ENCODE data around the gene ARF3.

The ARF3 gene

DNA sequence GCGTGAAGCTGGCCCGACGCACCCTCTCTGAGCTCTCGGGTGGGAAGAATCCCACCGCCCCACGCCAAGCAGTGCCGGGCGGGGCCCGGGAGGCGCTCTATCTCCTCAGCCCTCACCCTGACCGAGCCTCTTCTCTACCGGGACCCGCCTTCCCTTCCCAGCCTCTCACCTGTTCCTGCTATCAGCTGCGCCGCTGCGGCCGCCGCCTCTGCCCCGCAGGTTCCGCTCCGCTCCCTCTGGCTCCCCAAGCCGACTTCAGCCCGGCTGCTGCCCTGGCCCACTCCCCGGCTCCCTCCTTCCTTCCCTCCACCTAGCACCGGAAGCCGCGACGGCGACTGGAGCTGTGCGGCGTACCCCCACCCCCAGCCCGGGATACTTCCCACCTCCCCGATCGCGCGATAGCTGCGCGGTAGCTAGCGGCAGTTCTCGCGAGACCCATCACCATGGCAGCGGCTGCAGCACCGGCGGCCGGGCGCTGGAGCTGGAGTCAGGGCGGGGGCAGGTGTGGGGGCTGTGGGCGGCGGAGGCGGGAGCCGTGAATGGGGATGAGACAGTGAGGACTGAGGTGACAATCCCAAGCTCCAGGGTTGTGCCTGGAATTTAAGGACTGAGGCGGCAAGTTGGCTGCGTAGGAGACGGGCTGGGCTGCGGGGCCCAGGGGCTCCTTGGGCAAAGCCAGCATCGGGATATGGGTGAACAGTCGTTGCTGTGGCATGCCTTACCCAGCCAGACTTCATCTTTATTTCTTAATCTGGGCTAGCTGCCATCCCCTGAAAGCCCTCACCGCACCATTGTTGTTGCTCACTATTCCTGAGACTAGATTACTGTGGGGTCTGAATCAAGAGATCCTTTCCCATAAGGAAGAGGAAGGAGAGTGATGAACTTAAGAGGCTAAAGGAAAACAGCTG, at the start of gene ARF3:
Gene ARF3, minus strand, starts transcription at position 347 of the 908 bp plus-strand sequence. CDS start 16,392 bp downstream, outside the sequence.
- DNase-seq = peak; percentile 93 to 97 (median 97)

DNA sequence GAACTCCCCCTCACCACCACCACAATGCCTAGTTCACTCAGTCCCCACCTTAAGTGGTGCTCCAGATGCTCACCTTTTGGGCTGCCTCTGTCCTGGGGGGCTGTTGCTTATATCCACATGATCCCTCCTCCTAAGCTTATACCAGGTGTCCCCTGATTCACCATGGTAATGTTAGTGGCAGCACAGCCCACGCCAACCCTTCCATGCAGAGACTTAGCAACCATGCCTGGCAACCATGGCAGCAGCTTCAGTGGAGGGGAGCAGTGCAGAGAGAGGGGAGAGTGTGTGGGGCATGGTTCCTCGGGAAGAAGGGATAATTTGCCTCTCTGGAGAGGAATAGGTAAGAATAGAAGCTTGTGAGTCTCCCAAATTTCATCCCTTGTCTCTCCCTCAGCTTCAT, 43.1 kb upstream of the ARF3 start:
- DNase-seq = no peak

DNA sequence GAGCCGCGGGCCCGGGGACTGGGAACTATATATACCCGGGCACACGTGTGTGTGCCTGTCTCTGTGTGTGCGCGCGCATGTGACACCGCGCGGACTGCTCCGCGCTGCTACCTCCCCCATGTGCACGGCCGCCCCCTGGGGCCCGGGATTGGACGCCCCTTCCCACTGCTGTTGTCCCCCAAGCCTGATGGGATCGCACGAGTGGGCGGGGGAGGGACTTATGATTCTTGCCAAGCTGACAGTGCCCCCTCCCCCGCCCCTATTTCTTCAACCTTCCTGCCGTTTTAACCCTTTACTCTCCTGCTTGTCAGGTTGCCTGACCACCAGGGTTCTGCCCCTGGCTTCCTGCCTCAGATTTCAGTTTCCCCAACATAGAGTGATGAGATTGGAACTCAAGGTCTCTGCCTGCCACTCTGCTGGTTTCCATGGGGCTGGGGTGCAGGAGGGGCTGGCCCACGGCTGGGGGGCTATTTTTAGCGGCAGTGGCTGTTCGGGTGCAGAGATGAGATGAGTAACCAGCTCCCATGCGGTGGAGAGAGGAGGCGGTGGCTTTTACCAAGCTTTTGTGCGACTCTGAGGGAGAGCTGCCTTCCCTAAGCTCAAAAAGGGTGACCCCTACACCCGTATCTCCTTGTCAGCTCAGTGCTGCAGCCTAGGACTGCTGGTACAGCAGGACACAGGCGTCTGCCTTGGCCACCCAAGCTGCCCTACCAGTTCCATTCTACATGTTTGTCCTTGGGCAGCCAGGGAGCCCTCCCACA, 42.3 kb upstream of the ARF3 start, which contains the start of gene DDN:
Gene DDN, minus strand, starts transcription at position 5 of the 761 bp plus-strand sequence. CDS start 88 bp downstream, outside the sequence.
- DNase-seq = peak; percentile 46 to 55 (median 55)

DNA sequence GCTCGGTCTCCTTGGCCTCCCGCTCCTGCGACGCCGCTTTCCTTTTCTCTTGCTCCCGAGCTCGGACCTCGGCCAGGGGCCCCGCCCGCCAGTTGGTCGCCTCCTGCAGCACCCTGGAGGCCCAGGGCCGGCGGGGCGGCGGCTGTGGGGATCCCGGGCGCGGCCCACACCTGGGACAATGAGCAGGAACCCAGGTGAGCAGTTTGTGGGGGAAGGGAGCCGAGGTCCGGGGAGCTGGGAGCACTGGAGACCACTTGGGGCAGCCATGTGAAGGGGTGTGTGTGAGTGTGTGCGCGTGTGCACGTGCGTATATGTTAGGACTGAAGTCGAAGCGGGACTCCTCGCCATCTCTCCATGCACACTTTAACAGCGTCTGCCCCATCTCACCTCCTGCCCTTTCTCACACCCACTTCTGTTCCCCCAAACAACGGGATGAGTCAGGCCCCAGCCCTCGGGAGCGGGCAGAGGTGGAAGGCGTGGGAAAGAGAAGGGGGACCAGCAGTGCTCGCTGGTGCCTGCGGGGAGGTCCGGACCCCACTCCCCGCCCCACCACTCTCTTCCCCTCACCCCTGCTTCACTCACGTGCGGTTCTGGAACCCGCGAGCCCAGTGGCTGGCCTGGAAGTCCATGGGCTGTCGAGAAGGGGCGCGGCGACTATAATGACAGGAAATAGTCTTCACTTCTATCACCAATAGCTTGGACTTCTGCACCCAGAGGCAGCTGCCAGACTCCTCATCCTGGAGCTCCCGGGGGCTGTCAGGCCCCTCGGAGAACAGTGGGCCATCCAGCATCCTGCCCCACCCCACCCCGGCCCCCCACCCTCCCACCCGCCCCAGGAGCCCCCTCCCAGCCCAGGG, 41.4 kb upstream of the ARF3 start:
- peak; percentile 41 to 48 (median 44) for DNase-seq

DNA sequence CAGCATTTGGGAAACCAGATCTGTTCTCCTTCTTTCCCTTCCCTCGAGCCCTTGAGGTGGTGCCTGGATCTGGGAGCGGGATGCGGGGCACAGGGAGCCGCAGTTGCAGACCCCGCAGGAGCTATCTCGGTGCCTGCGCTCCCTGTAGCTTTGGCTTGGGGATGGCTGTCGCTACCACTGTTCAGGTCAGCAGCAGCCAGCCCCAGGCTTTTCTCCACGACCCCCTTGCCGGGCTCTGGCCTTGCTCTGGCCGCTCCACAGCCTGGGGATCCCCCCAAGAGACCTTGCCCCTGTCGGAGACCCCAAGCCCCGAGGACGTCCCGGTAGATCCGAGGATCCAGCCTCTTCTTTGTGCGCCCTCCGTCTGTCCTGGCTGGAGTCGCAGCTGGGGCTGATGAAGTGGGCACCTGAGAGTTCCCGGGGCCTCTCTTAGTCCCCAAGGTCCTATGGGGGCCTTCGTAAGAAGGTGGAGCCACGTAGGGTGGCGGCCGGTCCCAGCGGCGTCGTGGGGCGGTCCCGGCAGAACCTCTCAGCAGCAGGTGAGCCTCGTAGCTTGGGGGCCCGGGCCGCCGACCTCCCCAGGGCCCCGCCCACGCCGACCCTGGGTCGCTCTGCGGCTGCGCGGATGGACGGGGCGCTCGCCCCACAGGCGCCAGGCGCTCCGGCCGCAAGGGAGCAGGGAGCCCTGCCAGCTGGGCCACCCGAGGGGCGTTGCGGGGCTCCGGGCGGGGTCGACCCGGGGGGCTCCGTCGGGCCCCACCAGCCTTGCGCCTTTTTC, 40.6 kb upstream of the ARF3 start:
- peak in 1 of 3 donors; percentile 62 for DNase-seq

DNA sequence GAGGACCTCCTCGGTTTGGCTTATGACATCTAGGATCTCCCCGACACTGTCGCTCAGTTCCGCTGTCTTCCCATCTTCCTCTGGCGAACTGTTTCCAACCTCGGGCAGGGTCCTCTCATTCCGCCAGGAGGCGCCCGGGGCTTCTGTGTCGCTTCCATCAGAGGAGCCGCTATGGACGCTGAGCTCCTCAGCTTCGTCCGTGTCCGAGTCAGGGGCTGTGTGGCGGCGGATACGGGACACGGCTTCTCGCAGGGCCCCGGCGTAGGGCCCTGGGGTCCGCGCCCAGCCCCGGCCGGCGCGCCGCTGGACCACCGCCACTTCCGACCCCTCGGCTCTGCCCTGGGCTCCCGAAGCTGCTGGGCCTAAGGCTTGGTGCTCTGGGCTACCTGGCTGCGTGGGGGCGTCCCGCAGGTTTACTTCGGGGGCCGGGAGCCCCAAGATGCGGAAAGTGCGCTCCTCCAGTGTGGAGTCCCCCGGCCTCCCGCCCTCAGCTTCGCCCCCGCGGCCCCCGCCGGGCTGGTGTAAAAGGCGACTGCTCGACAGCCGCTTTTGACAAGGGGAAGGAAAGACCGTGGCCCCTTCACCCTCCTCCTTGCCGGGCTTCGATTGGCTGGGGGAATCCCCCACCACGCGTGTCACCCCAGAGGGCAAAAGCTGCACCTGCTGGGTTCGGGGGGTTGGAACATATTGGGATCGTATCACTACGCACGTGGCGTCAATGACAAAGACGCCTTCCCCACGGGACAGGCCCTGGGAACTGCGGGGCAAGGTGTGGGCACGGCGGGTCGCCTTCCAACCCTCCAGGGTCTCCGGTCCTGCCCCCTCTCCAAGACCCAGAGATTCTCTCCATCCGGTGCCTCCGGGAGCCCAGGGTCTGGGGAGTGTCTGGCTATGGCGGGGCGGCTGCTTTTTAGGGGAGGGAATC, 39.8 kb upstream of the ARF3 start:
- DNase-seq = peak; percentile 89 to 95 (median 93)

DNA sequence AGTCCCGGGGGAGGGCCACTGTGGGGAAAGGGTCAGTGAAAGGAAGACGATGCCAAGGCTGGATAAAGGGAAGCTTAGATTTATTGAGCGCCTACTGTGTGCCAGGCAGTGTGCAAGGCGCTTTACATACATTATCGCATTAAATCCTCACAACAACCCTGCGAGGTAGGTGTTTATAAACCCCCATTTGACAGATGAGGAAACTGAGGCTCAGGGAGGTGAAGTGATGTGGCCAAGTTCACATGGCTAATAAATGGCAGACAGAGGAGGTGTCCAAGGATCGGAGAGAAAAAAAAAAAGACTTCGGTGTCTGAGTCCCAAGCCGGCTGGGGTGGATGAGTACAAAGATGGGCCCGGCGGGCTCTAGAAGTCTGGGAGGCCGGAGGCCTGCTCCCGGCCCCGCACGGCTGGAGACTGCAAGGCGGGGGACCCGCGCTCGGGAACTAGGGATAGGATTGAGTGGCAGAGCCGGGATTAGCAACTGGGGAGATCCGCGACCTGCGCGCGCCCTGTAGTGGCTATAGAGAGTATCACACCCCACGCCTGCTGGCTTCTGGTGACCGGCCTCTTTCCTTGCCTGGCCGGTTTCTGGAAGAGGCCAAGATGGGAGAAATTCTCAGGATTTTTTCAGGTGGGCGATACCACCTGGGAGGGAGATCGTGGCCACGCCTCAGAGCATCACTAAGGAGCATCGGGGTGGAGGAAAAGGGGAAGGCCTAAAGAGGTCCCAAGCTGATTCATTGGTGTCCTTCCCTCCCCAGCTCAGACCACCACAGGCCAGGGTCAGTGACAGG, 38.0 kb upstream of the ARF3 start:
- peak; percentile 80 to 88 (median 80) for DNase-seq

DNA sequence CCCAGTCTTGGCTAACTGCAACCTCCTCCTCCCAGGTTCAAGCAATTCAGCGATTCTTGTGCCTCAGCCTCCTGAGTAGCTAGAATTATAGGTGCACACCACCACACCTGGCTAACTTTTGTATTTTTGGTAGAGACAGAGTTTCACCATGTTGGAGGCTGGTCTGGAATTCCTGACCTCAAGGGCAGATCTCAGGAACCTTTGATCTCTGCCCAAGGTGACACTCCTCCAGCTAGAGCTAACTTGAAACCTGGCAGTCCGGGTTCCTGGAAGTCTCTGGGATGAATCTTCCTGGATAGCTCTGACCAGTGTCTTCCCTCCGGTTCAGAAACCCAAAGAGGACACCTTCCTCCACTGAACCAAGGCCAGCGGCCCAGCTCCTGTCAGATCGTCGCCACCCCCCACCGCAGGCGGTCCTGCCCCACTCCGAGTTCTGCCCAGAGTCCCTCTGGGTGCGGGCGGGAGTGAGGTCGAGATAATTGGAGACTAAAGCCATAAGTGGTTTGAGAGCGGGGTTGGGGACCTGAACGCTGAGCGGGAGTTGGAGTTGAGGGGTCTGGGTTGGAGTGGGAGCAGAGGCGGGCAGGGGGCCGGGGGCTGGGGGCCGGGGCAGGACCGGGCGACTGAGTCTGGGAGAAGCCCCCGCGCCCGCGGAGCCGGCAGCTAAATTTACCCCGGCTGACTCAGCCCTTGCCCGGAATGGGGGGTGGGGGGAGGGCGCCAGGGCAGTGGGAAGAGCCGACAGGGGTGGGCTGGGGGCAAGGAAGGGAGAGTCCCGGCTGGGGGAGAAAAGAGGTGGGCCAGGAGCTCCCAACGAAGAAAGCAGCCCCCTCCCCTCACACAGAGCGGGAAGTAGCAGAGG, 37.2 kb upstream of the ARF3 start:
- no peak for DNase-seq

DNA sequence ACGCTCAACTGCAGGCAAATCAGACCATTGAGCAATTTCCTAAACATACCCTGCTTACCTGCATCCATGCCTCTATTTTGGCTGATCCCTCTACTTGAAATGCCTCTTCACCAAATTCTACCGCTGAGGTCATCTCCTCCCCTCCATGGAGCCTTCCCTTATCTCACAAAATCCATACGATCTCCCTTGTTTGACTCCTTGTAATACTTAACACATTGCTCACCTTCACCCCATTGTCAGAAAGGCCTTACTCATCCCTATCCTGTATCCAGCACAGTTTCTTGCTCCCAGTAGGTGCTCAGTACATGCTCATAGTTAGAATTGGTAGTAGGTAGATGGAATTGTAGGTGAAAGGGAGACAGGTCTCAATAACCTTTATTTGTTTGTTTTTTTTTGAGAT, 36.5 kb upstream of the ARF3 start:
- DNase-seq = no peak

DNA sequence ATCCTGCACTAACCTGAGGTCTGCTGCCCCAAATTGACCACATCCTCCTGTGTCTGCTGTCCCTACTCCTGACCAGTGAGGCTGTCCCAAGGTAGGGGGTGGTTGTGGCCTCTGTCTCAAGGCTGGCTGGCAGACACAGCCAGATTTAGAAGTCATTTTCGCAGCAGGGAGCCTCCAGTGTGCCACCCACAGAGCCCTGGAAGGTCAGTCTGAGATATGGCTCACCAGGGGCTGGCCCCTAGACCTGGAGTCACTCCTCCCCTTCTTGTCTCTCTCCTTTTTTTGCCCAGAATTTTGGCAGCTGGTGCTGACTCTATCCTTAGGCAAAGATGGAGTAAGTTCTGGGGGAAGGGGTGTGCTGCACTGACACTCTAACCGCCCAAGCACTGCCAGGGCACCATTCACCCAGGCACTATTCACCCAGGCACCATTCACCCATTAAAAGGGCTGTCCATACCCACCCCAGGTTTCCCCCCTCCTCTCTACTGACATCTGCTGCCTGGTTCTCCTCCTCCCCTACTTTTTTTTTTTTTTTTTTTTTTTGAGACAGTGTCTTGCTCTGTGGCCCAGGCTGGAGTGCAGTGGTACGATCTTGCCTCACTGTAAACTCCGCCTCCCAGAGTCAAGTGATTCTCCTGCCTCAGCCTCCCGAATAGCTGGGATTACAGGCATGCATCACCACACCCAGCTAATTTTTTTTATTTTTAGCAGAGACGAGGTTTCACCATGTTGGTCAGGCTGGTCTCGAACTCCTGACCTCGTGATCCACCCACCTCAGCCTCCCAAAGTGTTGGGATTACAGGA, 34.2 kb upstream of the ARF3 start:
- no peak for DNase-seq

DNA sequence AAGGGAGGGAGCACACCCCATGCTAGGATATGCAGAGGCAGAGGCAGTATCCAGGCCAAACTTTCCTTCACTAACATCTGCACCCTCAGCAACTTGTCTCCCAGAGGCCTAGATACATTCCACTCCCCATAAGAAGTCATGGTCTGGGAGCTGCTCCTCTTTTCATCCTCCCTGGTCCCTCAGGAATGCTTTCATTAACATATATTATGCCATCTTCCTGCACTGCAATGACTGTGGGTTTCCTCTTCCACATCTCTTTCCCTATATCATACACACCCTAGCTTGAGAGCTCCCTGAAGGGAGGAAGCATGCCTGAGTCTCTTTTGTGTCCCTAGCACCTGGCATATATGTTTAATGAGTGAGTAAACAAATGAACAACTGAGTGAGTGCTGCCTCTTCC, 33.3 kb upstream of the ARF3 start:
- no peak for DNase-seq

DNA sequence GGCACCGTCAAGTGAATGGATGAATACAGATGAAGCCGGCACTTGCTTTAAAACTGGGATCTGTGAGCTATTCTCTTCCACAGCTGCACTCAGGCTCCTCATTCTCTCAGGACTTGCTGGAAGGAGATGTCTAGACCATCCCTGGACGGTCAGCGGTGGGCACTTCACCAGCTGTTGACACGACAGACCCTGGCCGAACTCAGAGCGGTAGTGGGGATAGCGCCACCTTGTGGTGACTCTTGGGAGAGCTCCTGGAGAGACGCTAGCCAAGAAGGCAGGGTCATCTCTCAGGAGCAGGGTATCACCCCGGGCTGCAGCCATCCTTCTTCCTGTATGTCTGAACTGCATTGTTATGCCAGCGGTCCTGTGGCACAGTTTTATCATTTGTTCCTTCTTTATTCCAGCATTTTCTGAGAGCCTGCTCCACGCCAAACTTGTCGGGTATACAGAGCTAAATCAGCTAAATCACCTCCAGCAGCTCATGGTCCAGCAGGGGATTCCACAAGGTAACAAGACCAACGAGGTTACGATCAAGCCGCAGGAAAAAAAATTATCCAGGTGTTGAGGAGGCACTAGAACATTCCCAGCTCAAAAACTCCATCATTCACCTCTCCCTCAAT, 30.9 kb upstream of the ARF3 start:
- DNase-seq = peak; percentile 78 to 88 (median 83)

DNA sequence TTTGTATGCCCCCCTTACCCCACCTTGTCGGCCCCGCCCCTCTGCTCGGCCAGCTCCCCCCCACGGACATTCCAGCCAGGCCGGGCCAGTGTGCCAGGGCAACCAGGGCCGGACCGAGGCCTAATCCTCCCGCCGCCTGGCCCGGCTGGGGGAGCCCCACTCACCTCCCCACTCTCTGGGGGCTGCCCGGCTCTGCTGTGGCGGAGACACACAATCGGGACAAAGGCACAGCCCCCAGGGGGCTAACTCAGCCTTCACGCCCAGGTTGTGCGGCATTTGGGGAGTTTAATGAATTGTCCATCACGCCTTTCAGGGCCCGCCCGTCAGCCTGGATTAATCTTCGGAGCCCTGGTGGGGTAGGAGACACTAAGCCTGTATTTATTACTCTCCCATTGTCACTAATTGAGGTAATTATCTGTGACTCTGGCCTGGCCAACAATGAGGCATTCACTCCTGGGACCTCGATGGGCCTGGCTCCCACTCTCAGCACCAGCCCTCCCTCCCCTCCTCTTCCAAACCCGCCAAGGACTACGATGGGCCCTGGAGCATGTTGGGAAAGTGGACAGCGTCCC, 29.5 kb upstream of the ARF3 start:
- DNase-seq = no peak

DNA sequence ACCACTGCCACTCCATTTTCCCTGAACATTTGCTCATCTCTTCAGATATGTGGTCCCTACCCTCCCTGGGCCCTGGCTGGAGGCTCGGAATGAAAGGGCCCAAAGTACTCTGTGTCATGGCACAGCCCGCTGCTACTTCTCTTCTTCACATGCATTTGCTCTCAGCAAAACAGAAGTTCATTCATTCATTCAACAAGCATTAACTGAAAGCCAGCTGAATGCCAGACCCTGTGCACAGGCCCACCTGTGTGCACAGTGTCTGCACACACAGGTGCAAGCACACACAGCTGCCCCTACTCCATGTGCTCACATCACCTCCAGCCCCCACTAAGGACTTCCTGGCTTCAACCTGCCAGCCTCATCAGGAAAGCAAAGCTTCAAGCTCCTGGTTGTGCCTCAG, 28.6 kb upstream of the ARF3 start:
- no peak for DNase-seq

DNA sequence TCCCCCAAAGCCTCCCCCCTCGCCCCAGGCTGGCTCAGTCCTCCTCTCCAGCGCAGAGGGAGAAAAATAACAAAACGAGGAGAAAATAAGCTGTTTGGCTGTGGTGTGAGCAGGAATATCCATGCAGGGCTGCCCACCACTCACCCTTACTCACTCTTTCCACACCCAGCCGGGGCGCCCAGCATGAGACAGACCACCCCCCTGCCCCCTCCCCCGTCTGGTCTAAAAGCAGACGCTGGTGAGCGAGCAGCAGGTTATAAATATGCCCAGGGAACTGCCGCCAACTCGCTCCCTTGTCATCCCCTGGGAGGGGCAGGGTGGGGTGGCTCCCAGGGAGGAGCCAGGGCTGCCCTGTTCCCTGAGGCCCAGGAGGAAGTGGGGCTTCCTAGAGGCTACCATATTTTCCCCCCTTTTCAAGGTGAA, 28.2 kb upstream of the ARF3 start:
- no peak for DNase-seq

DNA sequence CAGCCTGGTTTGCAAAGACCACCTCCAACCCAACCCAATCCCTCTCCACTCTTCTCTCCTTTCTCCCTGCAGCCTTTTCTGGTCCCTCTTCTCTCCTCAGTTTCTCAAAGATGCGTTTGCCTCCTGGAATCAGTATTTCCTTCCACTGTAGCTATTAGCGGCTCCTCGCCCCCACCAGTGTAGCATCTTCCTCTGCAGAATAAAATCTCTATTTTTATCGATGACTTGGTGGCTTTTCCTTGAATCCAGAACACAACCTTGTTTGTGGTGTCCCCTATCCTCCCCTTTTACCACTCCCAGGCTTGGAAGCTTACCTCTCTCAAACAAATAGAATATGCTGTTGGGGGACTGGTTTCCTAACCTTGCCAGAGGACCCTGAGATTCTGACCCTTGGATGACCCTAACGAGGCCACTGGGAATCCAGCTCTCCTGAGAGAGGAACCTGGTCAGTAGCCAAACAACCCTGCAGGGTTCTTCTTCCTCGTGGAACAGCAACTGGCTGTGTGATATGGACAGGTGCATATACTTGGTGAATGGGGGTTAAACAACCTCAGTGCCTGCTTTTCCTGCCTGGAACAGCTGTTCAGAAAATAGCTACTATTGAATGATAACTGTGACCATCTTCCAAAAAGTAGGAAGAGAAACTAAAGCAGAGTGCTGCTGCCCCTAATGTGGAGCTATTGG, 25.3 kb upstream of the ARF3 start:
- no peak for DNase-seq

DNA sequence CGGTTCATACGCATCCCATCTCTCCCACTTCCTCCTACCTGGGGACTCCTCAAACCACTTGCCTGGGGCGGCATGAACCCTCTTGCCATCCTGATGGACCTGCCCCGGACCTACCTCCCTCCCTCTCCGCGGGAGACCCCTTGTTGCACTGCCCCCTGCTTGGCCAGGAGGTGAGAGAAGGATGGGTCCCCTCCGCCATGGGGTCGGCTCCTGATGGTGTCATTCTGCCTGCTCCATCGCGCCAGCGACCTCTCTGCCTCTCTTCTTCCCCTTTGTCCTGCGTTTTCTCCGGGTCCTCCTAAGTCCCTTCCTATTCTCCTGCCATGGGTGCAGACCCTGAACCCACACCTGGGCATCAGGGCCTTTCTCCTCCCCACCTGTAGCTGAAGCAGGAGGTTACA, 24.5 kb upstream of the ARF3 start:
- no peak for DNase-seq
